ENCODE results near the gene SYS1. TPM values are rescaled to one million over a fixed set of nuclear protein-coding genes. Genes with fewer than 3 reads are reported as not detected.

SYS1 gene
- total RNA-seq, 1 donor from 2014 or later: 25.2 TPM

DNA sequence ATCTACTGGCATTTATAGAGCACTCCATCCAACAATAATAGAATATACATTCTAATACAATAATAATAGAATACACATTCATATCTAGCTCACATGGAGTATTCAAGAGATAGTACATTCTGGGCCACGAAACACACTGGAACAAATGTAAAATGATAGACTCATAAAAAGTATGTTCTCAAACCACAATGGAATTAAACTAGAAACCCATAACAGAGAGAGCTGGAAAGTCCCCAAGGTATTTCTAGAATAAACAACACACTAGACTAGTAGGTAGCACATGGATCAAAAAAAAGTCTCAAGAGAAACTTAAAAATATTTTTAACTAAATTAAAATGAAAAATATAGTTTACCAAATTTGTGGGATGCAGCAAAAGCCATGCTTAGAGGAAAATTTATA is 24.3 kb downstream of the SYS1 start:
- no peaks in the 10 kb centered on the region for H3K9me3 Mint-ChIP-seq (ENCODE audit: unreplicated experiment)
- Histone ChIP-seq H3K4me1 (ENCODE audit: insufficient read depth, low read length) (no peaks in the 10 kb centered on the region), H3K4me2 (ENCODE audit: low read length) (no peak overlapping the region), H4K20me1 (ENCODE audit: insufficient read depth, low read length) (no peaks in the 10 kb centered on the region), H2AFZ (ENCODE audit: low read depth, low read length) (no peak overlapping the region), H3K27ac (ENCODE audit: low read depth, low read length) (no peak overlapping the region), H3K36me3 (ENCODE audit: insufficient read depth, low read length) (no peaks in the 10 kb centered on the region), H3K9me3 (ENCODE audit: insufficient read depth, low read depth, low read length) (no peaks in the 10 kb centered on the region), H3K9ac (ENCODE audit: low read length) (no peak overlapping the region), H3K27me3 (ENCODE audit: insufficient read depth, low read length) (no peaks in the 10 kb centered on the region), H3K4me3 (ENCODE audit: insufficient read depth, low read depth, low read length) (no peak overlapping the region), H3K79me2 (ENCODE audit: insufficient read depth, low read length) (no peaks in the 10 kb centered on the region)
- no peak for DNase-seq (ENCODE audit: low read depth)
- no peak overlapping the region for H3K27ac Mint-ChIP-seq (ENCODE audit: unreplicated experiment)
- FAIRE-seq: no peak
- no peaks in the 10 kb centered on the region for H3K36me3 Mint-ChIP-seq (ENCODE audit: low read depth, unreplicated experiment)
- H3K27me3 Mint-ChIP-seq (ENCODE audit: low read depth, unreplicated experiment): no peaks in the 10 kb centered on the region
- TF ChIP-seq CTCF (IDR thresholded peaks at IDR 0.05; ENCODE audit: insufficient read depth, low read depth, low read length): no peak
- TF ChIP-seq EZH2 (IDR thresholded peaks at IDR 0.05; ENCODE audit: insufficient read depth, low read length): no peak
- H3K4me3 Mint-ChIP-seq (ENCODE audit: unreplicated experiment): no peak overlapping the region
- no peaks in the 10 kb centered on the region for H3K4me1 Mint-ChIP-seq (ENCODE audit: low read depth, unreplicated experiment)

DNA sequence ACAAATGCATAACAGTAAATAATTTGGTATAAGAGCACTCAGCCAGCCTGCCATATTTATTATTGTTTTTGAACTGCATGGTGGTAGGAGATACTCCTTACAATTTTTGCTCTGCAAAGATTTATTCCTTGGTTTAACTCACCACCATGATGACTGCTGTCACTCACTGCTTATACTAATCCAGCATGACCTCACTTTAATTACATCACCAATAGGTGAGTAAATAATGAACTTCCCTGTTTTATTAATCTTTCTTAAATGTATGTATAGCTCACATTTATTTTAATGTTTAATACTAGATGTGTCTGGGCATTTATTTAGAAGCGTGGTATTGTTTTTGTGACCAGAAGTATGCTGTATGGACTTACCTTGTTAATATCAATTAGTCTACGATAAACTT is 28.0 kb downstream of the SYS1 start:
- H3K36me3 Mint-ChIP-seq (ENCODE audit: low read depth, unreplicated experiment): peaks cover 7% of the 10 kb centered on the region
- no peak overlapping the region for H3K4me2 ChIP-seq (ENCODE audit: low read length)
- TF ChIP-seq CTCF (IDR thresholded peaks at IDR 0.05; ENCODE audit: insufficient read depth, low read depth, low read length): no peak
- TF ChIP-seq EZH2 (IDR thresholded peaks at IDR 0.05; ENCODE audit: insufficient read depth, low read length): no peak
- no peaks in the 10 kb centered on the region for H3K4me1 ChIP-seq (ENCODE audit: insufficient read depth, low read length)
- H3K4me1 Mint-ChIP-seq (ENCODE audit: low read depth, unreplicated experiment): no peaks in the 10 kb centered on the region
- no peak overlapping the region for H3K4me3 ChIP-seq (ENCODE audit: insufficient read depth, low read depth, low read length)
- H3K27ac Mint-ChIP-seq (ENCODE audit: unreplicated experiment): no peak overlapping the region
- FAIRE-seq (no peak), DNase-seq (ENCODE audit: low read depth) (no peak)
- H2AFZ ChIP-seq (ENCODE audit: low read depth, low read length): no peak overlapping the region
- H3K27ac ChIP-seq (ENCODE audit: low read depth, low read length): no peak overlapping the region
- H4K20me1 ChIP-seq (ENCODE audit: insufficient read depth, low read length): no peaks in the 10 kb centered on the region
- no peaks in the 10 kb centered on the region for H3K79me2 ChIP-seq (ENCODE audit: insufficient read depth, low read length)
- H3K36me3 ChIP-seq (ENCODE audit: insufficient read depth, low read length): no peaks in the 10 kb centered on the region
- H3K9ac ChIP-seq (ENCODE audit: low read length): no peak overlapping the region
- H3K4me3 Mint-ChIP-seq (ENCODE audit: unreplicated experiment): no peak overlapping the region
- no peaks in the 10 kb centered on the region for H3K27me3 ChIP-seq (ENCODE audit: insufficient read depth, low read length)
- H3K9me3 Mint-ChIP-seq (ENCODE audit: unreplicated experiment): no peaks in the 10 kb centered on the region
- no peaks in the 10 kb centered on the region for H3K9me3 ChIP-seq (ENCODE audit: insufficient read depth, low read depth, low read length)
- no peaks in the 10 kb centered on the region for H3K27me3 Mint-ChIP-seq (ENCODE audit: low read depth, unreplicated experiment)

DNA sequence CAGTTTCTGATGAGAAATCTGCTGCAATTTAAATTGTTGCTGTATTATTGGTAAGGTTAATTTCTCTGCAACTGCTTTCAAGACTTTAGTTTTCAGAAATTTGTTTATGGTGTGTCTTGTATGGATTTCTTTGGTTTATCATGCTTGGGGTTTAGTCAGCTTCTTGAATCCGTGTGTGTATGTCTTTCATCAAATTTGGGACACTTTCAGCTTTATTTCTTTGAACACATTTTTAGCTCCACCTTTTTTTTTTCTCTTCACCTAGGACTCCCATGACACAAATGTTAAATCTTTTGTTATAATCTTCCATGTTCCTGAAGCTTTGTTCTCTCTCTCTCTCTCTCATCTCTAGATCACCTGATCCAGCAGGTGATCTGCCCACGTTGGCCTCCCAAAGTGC is 28.6 kb downstream of the SYS1 start:
- H3K4me1 Mint-ChIP-seq (ENCODE audit: low read depth, unreplicated experiment): no peaks in the 10 kb centered on the region
- no peak overlapping the region for H3K4me3 ChIP-seq (ENCODE audit: insufficient read depth, low read depth, low read length)
- no peak for TF ChIP-seq CTCF (IDR thresholded peaks at IDR 0.05; ENCODE audit: insufficient read depth, low read depth, low read length)
- no peaks in the 10 kb centered on the region for H3K79me2 ChIP-seq (ENCODE audit: insufficient read depth, low read length)
- H3K4me1 ChIP-seq (ENCODE audit: insufficient read depth, low read length): no peaks in the 10 kb centered on the region
- no peaks in the 10 kb centered on the region for H3K9me3 Mint-ChIP-seq (ENCODE audit: unreplicated experiment)
- FAIRE-seq (no peak), DNase-seq (ENCODE audit: low read depth) (no peak)
- no peaks in the 10 kb centered on the region for H3K27me3 ChIP-seq (ENCODE audit: insufficient read depth, low read length)
- no peak overlapping the region for H3K4me2 ChIP-seq (ENCODE audit: low read length)
- H3K36me3 Mint-ChIP-seq (ENCODE audit: low read depth, unreplicated experiment): peaks cover 7% of the 10 kb centered on the region
- H3K27me3 Mint-ChIP-seq (ENCODE audit: low read depth, unreplicated experiment): no peaks in the 10 kb centered on the region
- H3K9me3 ChIP-seq (ENCODE audit: insufficient read depth, low read depth, low read length): no peaks in the 10 kb centered on the region
- no peak overlapping the region for H3K27ac ChIP-seq (ENCODE audit: low read depth, low read length)
- H4K20me1 ChIP-seq (ENCODE audit: insufficient read depth, low read length): no peaks in the 10 kb centered on the region
- H2AFZ ChIP-seq (ENCODE audit: low read depth, low read length): no peak overlapping the region
- no peaks in the 10 kb centered on the region for H3K36me3 ChIP-seq (ENCODE audit: insufficient read depth, low read length)
- no peak overlapping the region for H3K27ac Mint-ChIP-seq (ENCODE audit: unreplicated experiment)
- no peak overlapping the region for H3K9ac ChIP-seq (ENCODE audit: low read length)
- no peak overlapping the region for H3K4me3 Mint-ChIP-seq (ENCODE audit: unreplicated experiment)
